GM19239 (cell line): ENCODE results near the gene MTUS2.

Experiments used
- DNase-seq: peaks from one replicate; pipeline ENCODE4 v3.0.0; 2011; ENCODE audit warnings: low spot score; ENCODE audit not compliant: insufficient read length
- FAIRE-seq: peaks from 2 replicates; lab custom pipeline; 2011; peaks lifted over from hg19 to GRCh38; lab: Jason Lieb, UNC

MTUS2 gene

DNA sequence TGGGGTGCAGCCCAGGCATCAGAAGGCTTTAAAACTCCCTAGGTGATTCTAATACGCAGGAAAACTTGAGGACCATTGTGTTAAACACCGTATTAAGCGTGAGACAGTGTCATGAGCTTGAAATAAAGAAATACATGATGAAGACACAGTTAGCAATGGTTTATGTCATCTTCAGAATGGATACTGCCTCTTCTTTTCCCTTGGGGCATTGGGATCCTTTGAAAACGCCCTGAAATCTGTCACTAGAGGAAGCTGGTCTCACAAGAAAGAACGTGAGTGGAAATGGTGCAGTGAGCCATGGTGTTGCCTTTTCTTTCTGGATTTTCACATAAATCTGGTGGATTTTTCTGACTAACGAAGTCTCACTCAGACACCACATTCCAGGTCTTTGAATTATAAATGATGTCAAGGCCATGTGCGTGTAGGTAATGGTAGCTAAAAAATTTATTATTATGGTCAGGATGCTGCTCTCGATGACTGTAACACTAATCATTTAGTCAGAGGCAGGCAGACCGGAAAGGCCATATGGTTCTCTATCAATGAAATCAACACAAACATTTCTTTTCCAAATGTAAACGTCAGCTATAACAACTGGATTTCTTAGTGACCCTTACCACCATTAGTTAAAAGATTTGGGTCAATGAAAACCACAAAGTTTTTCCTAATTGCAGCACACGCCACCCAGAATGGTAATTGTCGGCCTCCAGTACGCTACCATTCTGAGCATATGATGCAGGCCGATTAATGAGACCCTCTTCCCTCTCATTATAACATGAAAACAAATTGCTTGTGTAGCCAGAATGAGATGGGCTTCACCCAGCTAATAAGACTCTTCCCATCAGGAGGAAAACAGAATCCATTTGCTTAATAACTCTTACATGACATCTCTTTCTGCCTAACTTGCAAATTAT, 669.8 kb downstream of the MTUS2 start:
- FAIRE-seq (no peak), DNase-seq (no peak)

GRCh38 chr13:29490561-29490885, 670.4 kb downstream of the MTUS2 start:
- no peak for DNase-seq
- no peak for FAIRE-seq

DNA sequence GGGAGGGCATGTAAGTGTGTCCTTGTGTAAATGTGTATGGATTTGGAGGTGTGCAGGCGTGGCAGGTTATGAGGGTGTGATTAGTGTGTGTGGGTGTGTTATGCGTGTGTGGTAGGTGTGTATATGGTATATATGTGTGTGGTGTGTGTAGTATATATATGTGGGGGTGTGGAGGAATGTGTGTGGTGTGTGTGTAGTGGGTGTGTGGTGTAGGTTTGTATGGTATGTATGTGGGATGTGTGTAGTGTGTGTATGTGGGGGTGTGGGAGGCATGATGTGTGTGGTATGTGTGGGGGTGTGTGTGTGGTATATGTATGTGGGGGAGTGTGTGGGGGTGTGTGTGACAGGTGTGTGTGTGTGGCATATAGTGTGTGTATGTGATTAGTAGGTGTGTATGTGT, 671.1 kb downstream of the MTUS2 start:
- DNase-seq (no peak), FAIRE-seq (no peak)

- FAIRE-seq (no peak), DNase-seq (no peak)
Measured at GRCh38 chr13:29493796-29494195, 673.7 kb downstream of the MTUS2 start.

- FAIRE-seq (no peak), DNase-seq (no peak)
Measured at GRCh38 chr13:29494520-29494919, 674.4 kb downstream of the MTUS2 start.

DNA sequence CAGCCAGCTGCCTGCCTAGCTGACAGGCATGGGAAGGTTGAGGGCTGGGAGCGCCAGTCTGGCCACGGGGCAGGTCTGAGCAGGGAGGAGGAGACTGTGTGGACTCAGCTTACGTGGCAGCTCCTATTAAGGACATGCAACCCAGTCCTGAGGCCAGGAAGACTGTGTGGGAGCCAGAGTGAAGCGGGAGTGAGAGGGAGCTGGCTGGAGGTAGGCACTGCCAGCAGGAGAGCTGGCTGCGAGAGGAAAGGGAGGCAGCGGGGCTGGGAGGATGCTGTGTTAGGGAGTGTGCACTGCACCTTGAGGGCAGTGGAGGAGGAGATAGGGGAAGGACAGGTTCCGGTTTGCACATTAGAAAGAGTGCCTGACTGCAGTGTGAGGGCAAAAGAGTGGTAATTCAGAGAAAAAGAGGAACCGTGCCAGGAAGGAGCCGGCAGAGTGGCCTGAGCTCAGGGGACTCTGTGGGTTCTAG, 676.1 kb downstream of the MTUS2 start:
- peak; percentile 21 for DNase-seq
- FAIRE-seq = no peak

- FAIRE-seq (no peak), DNase-seq (no peak)
Measured at GRCh38 chr13:29497137-29497654, 677.1 kb downstream of the MTUS2 start.

DNA sequence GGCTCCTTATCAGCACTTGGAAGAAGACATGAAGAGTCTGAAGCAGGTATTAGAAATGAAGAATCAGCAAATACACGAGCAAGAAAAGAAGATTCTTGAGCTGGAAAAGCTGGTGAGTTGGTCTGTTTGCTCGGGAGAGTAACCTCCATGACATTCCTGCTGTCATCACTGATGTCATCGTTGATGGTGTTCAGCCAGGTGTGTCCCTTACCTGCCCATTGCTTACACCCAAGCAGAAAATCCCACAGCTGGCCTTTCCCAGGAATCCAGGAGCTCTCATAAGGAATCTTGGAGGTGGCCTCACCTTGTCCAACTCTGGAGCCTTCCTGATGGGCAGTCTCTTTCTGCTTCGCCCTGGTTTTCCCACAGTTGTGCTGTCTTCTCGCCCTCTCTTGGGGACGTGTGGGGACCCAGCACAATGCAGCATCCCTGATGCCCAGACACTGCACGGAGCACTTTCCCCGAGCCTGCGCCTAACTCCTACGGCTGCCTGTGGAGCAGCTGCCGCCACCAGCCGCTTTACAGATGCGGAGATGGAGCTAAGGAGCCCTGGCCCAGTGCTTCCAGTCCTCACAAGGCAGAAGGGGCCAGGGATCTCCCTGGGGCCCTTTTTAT, 678.4 kb downstream of the MTUS2 start:
- FAIRE-seq = no peak
- no peak for DNase-seq

GRCh38 chr13:29499506-29500165, 679.5 kb downstream of the MTUS2 start:
- FAIRE-seq (no peak), DNase-seq (no peak)

- FAIRE-seq = no peak
Measured at GRCh38 chr13:29500386-29500785, 680.2 kb downstream of the MTUS2 start.

GRCh38 chr13:29501674-29502073, 681.5 kb downstream of the MTUS2 start:
- no peak for DNase-seq

More at GRCh38 chr13:29500386-29500785, 680.2 kb downstream of the MTUS2 start:
- DNase-seq = no peak

DNA sequence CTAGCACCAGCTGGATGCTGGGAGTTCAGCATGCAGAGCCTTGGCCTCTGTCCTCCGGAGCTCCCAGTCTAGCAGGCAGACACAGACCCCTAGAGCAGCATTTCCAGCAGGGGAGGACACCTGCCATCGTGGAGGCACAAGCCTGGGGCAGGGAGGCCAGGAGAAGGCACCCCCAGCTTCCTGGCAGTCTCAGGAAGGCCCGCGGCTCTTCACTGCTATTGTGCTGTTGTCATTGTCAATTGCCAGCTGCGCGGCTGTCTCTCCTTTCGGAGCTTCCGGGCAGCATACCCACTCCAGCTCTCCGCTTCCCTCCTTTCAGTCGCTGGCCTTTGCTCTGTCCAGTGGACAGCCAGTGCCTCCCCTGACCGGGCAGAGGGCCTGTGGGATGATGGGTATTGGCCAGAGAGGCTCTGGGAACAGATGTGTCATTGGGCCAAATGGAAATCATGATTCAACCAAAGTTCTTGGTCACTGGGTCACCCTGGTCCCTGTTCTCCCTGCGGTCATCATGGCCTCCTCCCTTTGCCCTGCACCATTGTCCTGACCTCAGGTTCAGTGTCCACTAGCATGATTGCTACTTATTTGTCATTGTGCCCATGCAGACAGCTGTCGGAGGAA, 682.4 kb downstream of the MTUS2 start:
- DNase-seq (no peak), FAIRE-seq (no peak)

More at GRCh38 chr13:29501674-29502073, 681.5 kb downstream of the MTUS2 start:
- no peak for FAIRE-seq

DNA sequence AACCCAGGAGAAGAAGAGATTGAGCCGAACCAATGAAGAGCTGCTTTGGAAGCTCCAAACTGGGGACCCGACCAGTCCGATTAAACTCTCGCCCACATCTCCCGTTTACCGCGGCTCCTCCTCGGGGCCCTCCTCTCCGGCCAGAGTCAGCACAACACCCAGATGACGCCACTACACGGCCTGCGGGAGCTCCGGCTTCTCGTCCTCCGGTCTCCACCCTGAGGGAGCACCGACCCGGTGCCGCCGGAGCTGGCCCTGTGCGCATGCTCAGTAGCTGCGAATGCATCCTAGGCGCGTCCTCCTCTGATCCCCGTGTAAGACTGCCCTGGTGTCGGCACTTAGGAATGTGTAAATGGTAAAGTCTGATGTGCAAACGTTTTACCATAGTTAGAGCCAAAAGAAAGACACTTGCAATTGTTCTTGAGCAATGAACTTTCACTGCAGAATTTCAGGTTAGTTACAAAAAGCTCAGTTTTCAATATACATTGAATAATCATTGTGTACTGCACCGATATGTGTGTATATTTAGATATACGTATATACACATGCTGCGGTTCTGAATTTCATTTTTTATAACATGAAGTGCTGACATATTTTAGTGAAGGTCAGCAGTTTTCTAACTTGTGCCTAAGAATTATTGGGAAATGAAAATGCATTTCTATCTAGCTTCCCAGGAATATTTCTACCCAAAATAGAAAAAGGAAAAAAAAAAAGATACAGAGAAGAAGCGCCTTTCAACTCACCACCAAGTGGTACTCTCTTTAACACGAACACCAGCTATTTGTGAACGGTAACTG, 683.1 kb downstream of the MTUS2 start:
- no peak for DNase-seq
- no peak for FAIRE-seq

GRCh38 chr13:29504691-29505090, 684.6 kb downstream of the MTUS2 start:
- no peak for FAIRE-seq
- DNase-seq = no peak

GRCh38 chr13:29505511-29505910, 685.4 kb downstream of the MTUS2 start:
- DNase-seq (no peak), FAIRE-seq (no peak)

GRCh38 chr13:29505950-29506349, 685.8 kb downstream of the MTUS2 start:
- DNase-seq (no peak), FAIRE-seq (no peak)

DNA sequence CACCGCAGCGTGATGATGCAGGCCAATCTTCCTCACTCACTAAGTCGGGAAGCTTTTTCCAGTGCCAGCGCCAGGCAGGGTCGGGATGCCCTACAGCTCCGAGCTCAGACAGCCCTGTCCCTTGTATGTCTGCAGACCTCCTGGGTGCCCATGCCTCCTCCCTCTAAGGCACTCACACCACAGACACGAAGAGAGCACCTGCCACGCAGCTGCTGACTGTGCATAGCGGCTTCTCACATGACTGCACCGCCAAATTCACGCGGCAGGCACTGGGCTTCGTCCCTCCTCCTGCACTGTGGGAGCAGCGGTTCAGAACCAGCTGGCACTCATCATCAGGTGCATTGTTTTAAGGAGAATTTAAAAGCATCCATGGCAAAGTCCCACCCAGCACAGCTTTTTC, 687.2 kb downstream of the MTUS2 start:
- DNase-seq = no peak
- no peak for FAIRE-seq

GRCh38 chr13:29508130-29508875, 688.2 kb downstream of the MTUS2 start:
- FAIRE-seq = peak; percentile 89
- DNase-seq = peak; percentile 80

GRCh38 chr13:29508876-29509252, 688.7 kb downstream of the MTUS2 start:
- FAIRE-seq (no peak), DNase-seq (no peak)
